Measurements from ENCODE around the gene TRABD2B.

The TRABD2B gene

GRCh38 chr1:47782414-47783166 is 214.6 kb downstream of the TRABD2B start:
- Histone ChIP-seq H3K4me1 (ENCODE audit: control insufficient read depth, insufficient read depth, low read length) (peaks cover 27% of the 10 kb centered on the region), H3K27me3 (replicated peaks; ENCODE audit: control insufficient read depth, insufficient read depth, low read length) (peaks cover 8% of the 10 kb centered on the region), H3K36me3 (ENCODE audit: control insufficient read depth, insufficient read depth, low read length, severe bottlenecking) (no peaks in the 10 kb centered on the region), H3K4me3 (ENCODE audit: low read length) (no peak overlapping the region), H3K9me3 (ENCODE audit: control insufficient read depth, low read length) (no peaks in the 10 kb centered on the region), H3K9ac (ENCODE audit: low read length) (no peak overlapping the region)
- DNase-seq (ENCODE audit: low read depth), result no peak

GRCh38 chr1:47781171-47781959 is 215.8 kb downstream of the TRABD2B start:
- Histone ChIP-seq H3K27me3 (replicated peaks; ENCODE audit: control insufficient read depth, insufficient read depth, low read length) (peaks cover 8% of the 10 kb centered on the region), H3K4me1 (ENCODE audit: control insufficient read depth, insufficient read depth, low read length) (peaks cover 26% of the 10 kb centered on the region), H3K9ac (ENCODE audit: low read length) (no peak overlapping the region), H3K4me3 (ENCODE audit: low read length) (no peak overlapping the region), H3K36me3 (ENCODE audit: control insufficient read depth, insufficient read depth, low read length, severe bottlenecking) (no peaks in the 10 kb centered on the region), H3K9me3 (ENCODE audit: control insufficient read depth, low read length) (no peaks in the 10 kb centered on the region)
- DNase-seq (ENCODE audit: low read depth), result no peak

- Histone ChIP-seq H3K4me1 (ENCODE audit: control insufficient read depth, insufficient read depth, low read length) (peaks cover 18% of the 10 kb centered on the region), H3K27me3 (replicated peaks; ENCODE audit: control insufficient read depth, insufficient read depth, low read length) (peaks cover 8% of the 10 kb centered on the region), H3K9ac (ENCODE audit: low read length) (no peak overlapping the region), H3K4me3 (ENCODE audit: low read length) (no peak overlapping the region), H3K9me3 (ENCODE audit: control insufficient read depth, low read length) (no peaks in the 10 kb centered on the region), H3K36me3 (ENCODE audit: control insufficient read depth, insufficient read depth, low read length, severe bottlenecking) (no peaks in the 10 kb centered on the region)
- no peak for DNase-seq (ENCODE audit: low read depth)
These were observed 216.7 kb downstream of the TRABD2B start for GRCh38 chr1:47780469-47780995.

- H3K4me1 ChIP-seq (ENCODE audit: control insufficient read depth, insufficient read depth, low read length), result peaks cover 13% of the 10 kb centered on the region
- peaks cover 4% of the 10 kb centered on the region for H3K36me3 ChIP-seq (ENCODE audit: control insufficient read depth, insufficient read depth, low read length, severe bottlenecking)
- no peak for DNase-seq (ENCODE audit: low read depth)
- H3K27me3 ChIP-seq (replicated peaks; ENCODE audit: control insufficient read depth, insufficient read depth, low read length), result peaks cover 8% of the 10 kb centered on the region
- H3K4me3 ChIP-seq (ENCODE audit: low read length), result no peak overlapping the region
- no peak overlapping the region for H3K9ac ChIP-seq (ENCODE audit: low read length)
- H3K9me3 ChIP-seq (ENCODE audit: control insufficient read depth, low read length), result no peaks in the 10 kb centered on the region
These were observed 217.6 kb downstream of the TRABD2B start for GRCh38 chr1:47779613-47780012.

- peaks cover 13% of the 10 kb centered on the region for H3K4me1 ChIP-seq (ENCODE audit: control insufficient read depth, insufficient read depth, low read length)
- no peaks in the 10 kb centered on the region for H3K9me3 ChIP-seq (ENCODE audit: control insufficient read depth, low read length)
- no peak overlapping the region for H3K4me3 ChIP-seq (ENCODE audit: low read length)
- no peak overlapping the region for H3K9ac ChIP-seq (ENCODE audit: low read length)
- peaks cover 4% of the 10 kb centered on the region for H3K36me3 ChIP-seq (ENCODE audit: control insufficient read depth, insufficient read depth, low read length, severe bottlenecking)
- no peak for DNase-seq (ENCODE audit: low read depth)
- peaks cover 8% of the 10 kb centered on the region for H3K27me3 ChIP-seq (replicated peaks; ENCODE audit: control insufficient read depth, insufficient read depth, low read length)
These were observed 218.9 kb downstream of the TRABD2B start for GRCh38 chr1:47778280-47778679.

- Histone ChIP-seq H3K36me3 (ENCODE audit: control insufficient read depth, insufficient read depth, low read length, severe bottlenecking) (peaks cover 4% of the 10 kb centered on the region), H3K9ac (ENCODE audit: low read length) (no peak overlapping the region), H3K4me3 (ENCODE audit: low read length) (no peak overlapping the region), H3K9me3 (ENCODE audit: control insufficient read depth, low read length) (no peaks in the 10 kb centered on the region), H3K27me3 (replicated peaks; ENCODE audit: control insufficient read depth, insufficient read depth, low read length) (peaks cover 8% of the 10 kb centered on the region), H3K4me1 (ENCODE audit: control insufficient read depth, insufficient read depth, low read length) (peaks cover 9% of the 10 kb centered on the region)
- no peak for DNase-seq (ENCODE audit: low read depth)
These were observed 219.9 kb downstream of the TRABD2B start for GRCh38 chr1:47777322-47777721.

- no peak overlapping the region for H3K4me3 ChIP-seq (ENCODE audit: low read length)
- no peak overlapping the region for H3K9ac ChIP-seq (ENCODE audit: low read length)
- peaks cover 3% of the 10 kb centered on the region for H3K4me1 ChIP-seq (ENCODE audit: control insufficient read depth, insufficient read depth, low read length)
- H3K9me3 ChIP-seq (ENCODE audit: control insufficient read depth, low read length), result no peaks in the 10 kb centered on the region
- no peak for DNase-seq (ENCODE audit: low read depth)
- H3K27me3 ChIP-seq (replicated peaks; ENCODE audit: control insufficient read depth, insufficient read depth, low read length), result peaks cover 3% of the 10 kb centered on the region
- peaks cover 4% of the 10 kb centered on the region for H3K36me3 ChIP-seq (ENCODE audit: control insufficient read depth, insufficient read depth, low read length, severe bottlenecking)
These were observed 220.5 kb downstream of the TRABD2B start for GRCh38 chr1:47776667-47777131.

GRCh38 chr1:47774986-47775834 is 222.0 kb downstream of the TRABD2B start:
- H3K4me3 ChIP-seq (ENCODE audit: low read length), result no peak overlapping the region
- DNase-seq (ENCODE audit: low read depth), result no peak

GRCh38 chr1:47772960-47773682 is 224.1 kb downstream of the TRABD2B start:
- Histone ChIP-seq H3K4me1 (ENCODE audit: control insufficient read depth, insufficient read depth, low read length) (no peaks in the 10 kb centered on the region), H3K4me3 (ENCODE audit: low read length) (no peak overlapping the region), H3K27me3 (replicated peaks; ENCODE audit: control insufficient read depth, insufficient read depth, low read length) (no peaks in the 10 kb centered on the region), H3K9me3 (ENCODE audit: control insufficient read depth, low read length) (no peaks in the 10 kb centered on the region), H3K9ac (ENCODE audit: low read length) (no peak overlapping the region), H3K36me3 (ENCODE audit: control insufficient read depth, insufficient read depth, low read length, severe bottlenecking) (peaks cover 4% of the 10 kb centered on the region)
- no peak for DNase-seq (ENCODE audit: low read depth)

More at GRCh38 chr1:47774986-47775834, 222.0 kb downstream of the TRABD2B start:
- H3K36me3 ChIP-seq (ENCODE audit: control insufficient read depth, insufficient read depth, low read length, severe bottlenecking), result peaks cover 4% of the 10 kb centered on the region
- no peak overlapping the region for H3K9ac ChIP-seq (ENCODE audit: low read length)
- H3K4me1 ChIP-seq (ENCODE audit: control insufficient read depth, insufficient read depth, low read length), result no peaks in the 10 kb centered on the region
- peaks cover 1% of the 10 kb centered on the region for H3K27me3 ChIP-seq (replicated peaks; ENCODE audit: control insufficient read depth, insufficient read depth, low read length)
- H3K9me3 ChIP-seq (ENCODE audit: control insufficient read depth, low read length), result no peaks in the 10 kb centered on the region

- H3K27me3 ChIP-seq (replicated peaks; ENCODE audit: control insufficient read depth, insufficient read depth, low read length), result no peaks in the 10 kb centered on the region
- no peaks in the 10 kb centered on the region for H3K9me3 ChIP-seq (ENCODE audit: control insufficient read depth, low read length)
- H3K36me3 ChIP-seq (ENCODE audit: control insufficient read depth, insufficient read depth, low read length, severe bottlenecking), result peaks cover 4% of the 10 kb centered on the region
- H3K4me3 ChIP-seq (ENCODE audit: low read length), result no peak overlapping the region
- H3K9ac ChIP-seq (ENCODE audit: low read length), result no peak overlapping the region
- no peaks in the 10 kb centered on the region for H3K4me1 ChIP-seq (ENCODE audit: control insufficient read depth, insufficient read depth, low read length)
- no peak for DNase-seq (ENCODE audit: low read depth)
These were observed 224.9 kb downstream of the TRABD2B start for GRCh38 chr1:47772281-47772680.

Measured in adipocyte (in vitro differentiated cells).